Lung microvascular endothelial cell (primary cell): Measurements from ENCODE around the gene MARCHF3. TPM values are rescaled to one million over a fixed set of nuclear protein-coding genes. Genes with fewer than 3 reads are reported as not detected.

Experiments used
- DNase-seq, 2 donors: peaks; one replicate each; pipeline versions ENCODE4 v3.0.0 to v3.0.0-alpha.2; 2010; ENCODE audit warnings: low read depth in 2 of 2
- total RNA-seq: library from RNA; depleted of rRNA; stranded (reverse); fragments of >200 nt; gene quantifications from 2 replicates; pipeline ENCODE4 v1.2.1, GENCODE V29; 2014

MARCHF3 gene
- total RNA-seq, 1 donor from 2014 or later: 112 TPM

DNA sequence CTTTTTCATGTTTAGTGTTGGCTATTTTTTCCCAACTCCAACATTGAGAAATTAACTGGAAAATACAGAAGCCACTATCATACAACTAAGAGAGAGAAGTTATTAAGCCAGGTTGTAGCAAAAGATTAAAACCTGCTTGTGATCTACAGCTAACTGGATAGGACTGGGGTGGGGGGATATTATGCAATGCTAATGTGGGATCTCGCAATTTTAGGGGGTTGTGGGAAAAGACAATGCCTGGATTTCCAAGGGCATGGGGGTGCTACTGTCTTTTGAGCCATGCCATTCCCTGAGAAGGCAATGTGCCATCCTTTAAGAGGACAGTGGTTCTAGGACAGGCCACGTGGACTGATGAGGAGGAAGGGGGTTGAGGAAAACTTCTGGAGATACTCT is 46.5 kb downstream of the MARCHF3 start:
- no peak for DNase-seq

DNA sequence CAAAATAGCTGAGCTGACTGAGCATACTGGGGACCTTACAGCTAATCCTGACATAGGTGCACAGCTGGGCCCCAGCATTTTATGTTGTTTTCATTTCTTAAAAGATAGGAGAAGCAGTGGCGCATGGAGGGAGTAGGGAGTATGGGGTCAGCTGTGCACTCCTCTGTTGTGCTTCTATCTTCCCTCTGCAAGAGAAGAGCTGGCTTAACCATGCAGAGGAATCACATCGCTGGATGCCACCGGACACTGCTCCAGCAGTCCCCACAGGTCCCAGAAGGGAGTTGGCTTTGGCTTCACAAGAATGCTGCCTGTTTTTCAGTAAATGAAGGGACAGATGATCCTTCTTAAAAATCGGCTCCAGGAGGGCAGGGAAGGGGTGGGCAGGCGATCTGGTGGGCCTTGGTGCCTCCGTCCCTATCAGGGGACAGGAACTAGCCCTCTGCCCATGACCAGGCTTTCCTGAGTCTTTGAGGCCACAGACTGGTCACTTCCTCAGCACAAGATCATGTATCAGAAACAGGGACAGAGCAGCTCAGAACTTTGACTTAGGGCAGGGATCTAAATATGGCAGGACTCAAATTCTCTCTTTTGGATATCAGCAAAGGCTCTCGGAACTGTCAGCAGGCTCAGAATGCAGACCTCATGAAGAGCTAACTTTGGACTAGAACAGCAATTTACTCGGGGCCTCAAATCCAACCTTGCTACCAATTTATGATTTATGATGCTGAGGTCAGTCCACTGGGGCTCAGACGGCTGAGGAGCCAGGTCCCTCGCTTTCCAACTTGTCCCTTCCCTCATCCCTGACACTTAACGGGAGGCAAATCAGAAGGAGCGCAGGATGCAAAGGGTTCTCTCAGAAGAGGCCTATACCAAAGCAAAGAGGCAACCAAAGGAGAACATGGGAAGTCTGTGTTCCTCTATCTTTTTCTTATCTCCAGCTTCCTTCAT is 47.2 kb downstream of the MARCHF3 start:
- no peak for DNase-seq

DNA sequence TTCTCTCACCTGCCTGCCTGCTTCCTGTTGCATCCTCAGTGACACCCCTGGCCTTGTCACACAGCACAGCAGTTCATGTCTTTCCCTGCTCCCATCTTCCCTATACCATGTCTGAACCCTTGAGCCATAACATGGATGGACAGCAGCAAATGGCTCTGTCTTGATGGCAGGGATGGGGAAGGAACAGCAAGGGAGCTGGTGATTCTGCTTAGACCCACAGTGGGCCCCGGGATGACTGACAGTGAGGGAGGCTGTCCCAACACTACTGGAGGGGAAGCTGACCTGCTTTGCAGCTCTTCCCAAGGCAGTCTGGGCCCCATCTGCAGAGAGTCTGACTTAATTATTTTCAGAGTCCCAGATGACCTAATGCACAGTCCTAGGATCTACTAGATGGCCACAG is 48.2 kb downstream of the MARCHF3 start:
- DNase-seq: no peak

DNA sequence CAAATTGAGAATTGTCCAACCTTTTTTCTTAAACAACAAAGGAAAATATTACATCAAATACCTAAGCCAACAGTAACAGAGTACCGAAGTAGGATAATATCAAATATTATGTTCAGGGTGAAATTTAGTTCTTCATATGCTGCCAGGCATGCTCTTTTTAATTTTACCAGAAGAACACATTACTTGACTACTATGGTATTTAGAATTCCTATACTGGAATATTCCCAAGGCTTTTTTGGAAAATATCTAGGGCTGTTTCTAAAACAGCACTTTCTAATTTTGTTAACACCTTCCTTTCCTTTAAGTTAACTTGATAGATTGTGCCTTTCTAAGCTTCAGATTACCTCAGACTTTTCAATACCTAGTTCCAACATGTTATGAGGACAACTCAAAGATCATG is 48.7 kb downstream of the MARCHF3 start:
- no peak for DNase-seq

DNA sequence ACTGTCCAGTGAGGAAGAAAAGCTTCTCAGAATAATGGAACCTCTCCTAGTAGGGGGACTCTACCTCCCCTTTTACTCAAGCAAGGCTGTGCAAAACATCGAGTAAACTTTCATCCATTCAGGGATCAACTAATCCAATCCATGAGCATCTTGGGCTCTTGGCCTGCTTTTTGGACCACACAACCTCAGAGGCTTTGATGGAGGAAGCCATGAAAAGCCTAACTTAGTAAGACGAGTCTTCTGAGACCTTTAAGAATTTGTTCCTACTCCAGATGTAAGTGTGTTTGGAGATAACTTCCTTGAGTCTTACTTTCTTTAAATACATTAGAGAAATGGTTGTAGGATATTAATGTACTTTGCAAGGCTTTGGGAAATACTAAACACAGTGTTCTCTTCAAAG is 49.1 kb downstream of the MARCHF3 start:
- DNase-seq: no peak

DNA sequence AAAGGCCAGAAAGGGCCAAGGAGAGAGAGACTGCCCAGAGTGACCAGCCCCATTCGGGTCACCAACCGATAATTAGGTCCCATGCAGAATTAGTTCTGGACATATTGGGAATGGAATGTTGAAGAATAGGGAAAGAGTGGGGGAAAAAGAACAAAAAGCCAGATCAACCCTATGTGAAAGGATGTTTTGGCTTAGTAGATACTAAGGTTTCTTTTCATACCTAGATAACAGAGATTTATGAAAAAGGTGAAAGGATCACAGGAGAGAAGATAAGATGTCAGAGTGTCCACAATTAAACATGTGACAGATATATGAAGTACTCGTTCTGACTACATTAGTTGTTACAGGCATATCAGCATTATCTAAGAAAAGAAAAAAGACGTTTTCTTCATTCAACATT is 52.1 kb downstream of the MARCHF3 start:
- DNase-seq: no peak

DNA sequence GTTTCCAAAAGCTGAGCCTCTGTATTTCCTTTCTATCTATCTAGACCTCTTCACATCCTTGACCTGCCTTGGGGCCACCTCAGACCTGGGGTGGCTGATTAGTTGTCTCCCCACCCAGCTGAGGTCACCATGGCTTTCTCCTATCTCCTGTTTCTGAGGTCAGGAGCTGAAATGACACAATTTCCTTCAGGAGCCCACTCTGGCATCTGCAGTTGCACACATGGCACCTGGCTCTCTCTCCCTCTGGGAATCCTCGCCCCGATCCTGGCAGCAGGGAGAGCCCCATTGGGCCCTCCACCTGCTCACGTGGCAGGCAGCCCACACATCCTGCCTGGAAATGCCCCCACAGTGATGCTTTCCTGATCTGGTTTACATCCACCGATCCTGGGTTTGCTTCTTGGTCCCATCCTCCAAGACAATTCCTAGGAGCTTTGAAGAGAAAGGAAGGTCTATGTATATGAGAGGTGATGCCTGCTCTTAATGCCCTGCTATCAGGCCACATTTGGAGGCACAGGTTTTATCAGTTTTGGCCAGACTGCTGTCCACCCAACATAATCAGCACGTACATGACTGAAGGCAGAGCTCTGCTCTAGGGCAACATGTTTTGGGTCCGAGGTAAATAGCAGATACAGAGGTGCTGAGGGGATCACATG is 53.7 kb downstream of the MARCHF3 start:
- no peak for DNase-seq

DNA sequence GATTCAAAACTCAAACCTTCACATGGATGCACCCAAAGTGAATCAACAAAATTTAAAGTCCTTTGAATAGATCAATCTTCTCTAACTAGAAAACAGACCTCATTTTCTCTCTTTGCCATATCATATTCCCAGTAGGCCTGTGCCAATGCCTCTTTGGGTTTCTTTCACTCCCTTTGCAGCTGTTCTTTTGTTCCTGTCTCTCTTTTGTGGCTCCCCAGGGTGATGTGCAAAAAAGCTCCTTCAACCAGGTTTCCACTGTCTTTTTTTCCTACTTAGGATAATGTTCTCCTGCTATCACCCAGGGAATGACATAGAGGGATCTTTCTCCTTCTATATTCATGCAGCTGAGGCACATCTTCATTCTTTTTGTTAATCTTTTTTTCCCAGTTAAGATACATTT is 54.6 kb downstream of the MARCHF3 start:
- no peak for DNase-seq

DNA sequence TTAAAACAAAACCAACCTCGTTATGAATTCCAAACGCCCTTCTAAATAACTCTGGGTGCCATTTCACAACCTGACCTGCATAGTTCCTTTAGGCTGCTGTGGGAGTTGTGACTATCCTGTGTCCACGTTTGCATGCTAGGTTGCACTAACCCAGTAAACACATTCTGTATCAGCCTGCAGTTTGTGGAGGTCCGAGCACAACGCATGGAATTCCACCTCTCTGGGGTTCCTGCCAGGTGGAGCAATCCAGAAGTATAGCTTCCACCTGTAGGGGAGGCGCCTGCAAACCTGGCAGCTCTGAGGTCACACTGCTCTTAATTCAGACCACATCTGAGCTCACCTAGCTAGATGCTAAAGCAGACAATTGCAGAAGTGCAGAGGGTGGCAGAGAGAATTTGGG is 57.2 kb downstream of the MARCHF3 start:
- DNase-seq: no peak

DNA sequence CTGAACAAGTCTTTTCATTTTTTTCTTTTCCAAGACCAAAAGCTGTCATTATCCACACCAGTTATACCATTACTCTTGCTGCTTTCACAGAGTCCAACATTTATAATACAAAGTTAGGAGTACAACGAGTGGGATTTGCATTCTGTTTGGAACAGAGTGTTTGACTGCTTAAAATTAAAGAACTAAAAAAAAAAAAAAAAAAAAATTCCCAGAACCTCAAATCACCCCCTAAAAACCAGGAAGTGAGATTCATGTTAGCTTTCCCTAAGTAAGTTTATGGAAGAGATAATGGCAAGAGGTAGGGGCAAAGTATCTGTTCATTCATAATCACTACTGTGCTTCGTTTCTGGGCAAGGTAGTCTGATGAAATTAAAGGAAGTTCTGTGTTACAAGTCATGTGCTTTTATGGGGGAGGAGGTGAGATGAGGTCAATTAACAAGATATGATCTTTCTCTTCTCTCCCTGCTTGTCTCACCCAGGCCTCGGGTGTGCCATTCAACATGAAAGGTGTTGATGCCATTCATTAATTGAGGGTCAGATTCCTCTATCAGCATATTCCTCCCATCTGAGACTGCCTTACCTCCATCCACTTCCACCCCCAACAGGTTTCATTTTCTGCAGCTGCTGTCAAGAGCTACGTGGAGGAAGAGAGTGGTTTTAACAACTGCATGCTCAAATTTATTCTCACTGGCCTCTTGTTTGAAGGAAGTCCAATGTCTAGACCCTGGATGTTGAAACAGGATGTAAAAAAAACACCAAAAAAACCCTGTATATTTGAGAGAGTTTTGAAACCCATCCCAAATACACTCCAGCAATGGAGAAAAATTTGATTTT is 58.1 kb downstream of the MARCHF3 start:
- DNase-seq: peak; percentile 54 to 62

DNA sequence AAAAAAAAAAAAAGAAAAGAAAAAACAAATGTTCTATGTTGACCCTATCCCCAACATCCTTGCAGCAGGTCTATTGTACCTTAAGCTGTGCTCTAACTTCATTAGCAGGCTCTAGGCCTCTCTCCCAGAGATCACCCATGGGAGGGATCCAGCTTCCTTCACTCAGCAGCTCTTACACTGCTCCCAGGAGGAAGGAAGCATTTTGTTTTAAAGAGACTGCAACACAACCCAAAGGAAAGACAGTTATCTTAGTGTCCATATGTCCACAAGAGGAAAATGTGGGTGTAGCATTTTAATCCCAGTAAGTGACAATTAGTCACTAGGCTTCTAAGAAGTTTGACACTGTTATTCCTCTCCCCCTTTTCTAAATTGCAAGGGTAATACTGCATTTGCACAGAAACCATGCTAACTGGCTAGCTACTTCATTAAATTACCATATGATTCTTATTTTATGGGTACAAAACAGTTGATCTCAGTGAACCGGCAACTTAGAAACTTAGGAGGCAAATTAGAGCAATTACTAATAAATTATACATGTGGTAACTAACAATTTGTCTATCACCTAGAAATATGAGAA is 58.8 kb downstream of the MARCHF3 start:
- peak; percentile 26 to 32 for DNase-seq

DNA sequence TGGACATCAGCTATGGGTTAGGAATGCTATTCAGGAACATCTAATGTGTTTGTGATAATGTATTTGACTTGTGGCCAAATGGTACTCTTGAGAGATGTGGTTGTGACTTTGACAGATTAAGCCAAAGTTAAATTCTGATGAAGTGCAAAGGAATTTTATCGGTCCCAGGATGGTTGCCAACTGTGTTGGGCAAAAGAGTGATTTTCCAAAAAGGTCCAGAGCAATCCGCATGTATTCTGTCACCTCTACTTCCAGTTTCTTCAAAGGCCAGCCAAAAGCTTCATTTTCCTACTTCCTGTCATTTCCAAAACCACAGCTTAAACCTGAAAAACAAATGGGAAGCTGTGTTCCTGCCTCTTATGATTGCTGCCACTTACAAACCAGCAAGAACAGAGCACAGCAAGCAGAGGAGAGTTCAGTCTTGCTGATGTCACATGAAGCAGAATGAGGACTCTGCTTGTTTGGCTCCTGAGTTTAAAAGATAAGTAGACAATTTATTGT is 59.8 kb downstream of the MARCHF3 start:
- peak; percentile 77 to 98 for DNase-seq

DNA sequence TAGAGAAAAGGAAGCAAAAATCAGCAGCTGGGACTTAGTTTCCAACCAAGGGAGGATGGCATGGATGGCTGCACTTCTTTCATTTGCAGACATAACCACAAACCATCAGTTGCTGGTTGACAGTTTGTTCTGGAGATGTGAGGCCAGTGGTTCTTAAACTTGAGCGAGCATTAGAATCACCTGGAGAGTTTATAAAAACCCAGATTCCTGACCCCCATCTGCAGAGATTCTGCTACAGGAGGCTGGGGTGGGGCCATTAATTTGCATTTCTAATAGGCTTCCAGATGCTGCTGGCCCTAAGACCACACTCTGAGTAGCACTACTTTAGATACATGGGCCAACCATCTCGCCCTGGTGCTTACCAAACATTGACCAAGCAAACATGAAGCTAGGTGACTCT is 60.8 kb downstream of the MARCHF3 start:
- DNase-seq: no peak

DNA sequence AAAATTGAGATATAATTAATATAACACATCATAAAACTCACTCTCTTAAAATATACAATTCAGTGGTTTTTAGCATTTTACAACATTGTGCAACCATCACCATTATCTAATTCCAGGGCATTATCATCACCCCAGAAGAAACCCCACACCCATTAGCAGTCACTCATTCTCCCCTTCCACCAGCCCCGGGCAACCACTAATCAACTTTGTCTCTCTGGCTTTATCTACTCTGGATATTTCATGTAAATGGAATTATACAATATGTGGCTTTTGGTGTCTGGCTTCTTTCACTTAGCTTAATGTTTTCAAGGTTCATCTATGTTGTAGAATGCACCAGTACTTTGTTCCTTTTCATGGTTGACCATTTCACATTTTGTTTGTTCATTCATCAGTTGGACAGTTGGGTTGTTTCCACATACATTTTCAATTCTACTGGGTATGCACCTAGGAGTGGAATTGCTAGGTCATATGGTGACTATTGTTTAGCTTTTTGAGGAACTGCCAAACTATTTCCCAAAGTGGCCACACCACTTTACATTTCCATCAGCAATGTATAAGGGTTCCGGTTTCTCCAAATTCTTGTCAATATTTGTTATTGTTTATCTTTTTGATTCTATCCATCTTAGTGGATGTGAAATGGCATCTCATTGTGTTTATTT is 62.4 kb downstream of the MARCHF3 start:
- peak in 1 of 2 donors; percentile 32 for DNase-seq

DNA sequence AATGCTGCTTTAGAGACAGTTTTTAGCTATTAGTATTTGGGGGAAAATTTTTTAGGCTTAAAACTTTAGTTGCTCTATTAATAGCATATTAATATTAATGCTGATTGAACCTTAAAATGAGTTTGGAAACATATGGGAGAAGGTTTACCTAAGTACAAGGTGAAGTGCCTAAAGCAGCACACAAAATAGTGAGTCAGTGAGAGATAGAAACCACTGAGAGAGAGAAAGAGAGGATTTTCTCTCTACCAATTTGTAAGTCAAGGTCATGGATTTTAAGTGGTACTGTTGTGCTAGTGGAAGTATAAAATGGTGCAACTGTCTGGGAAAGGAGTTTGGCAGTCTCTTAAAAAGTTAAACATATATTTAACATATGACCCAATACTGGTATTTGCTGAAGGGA is 64.9 kb downstream of the MARCHF3 start:
- no peak for DNase-seq

DNA sequence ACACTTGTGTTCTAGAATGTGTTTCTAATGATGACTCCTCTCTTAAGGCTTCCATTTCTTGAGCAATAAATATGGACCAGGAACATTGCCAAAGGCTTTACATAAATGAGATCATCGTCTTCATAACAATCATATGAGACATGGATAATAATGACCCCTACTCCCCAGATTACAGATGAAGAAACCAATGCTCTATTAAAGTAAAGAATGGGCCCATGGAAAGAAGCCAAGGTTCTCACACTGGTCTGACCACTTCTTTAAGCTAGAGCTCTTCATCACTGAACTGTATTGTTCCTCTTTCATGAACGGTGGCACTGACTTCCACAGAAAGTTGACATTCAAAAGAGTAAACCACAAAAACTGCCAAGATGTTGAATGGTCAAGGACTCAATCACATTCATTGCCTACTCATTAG is 65.3 kb downstream of the MARCHF3 start:
- DNase-seq: peak in 1 of 2 donors; percentile 89

DNA sequence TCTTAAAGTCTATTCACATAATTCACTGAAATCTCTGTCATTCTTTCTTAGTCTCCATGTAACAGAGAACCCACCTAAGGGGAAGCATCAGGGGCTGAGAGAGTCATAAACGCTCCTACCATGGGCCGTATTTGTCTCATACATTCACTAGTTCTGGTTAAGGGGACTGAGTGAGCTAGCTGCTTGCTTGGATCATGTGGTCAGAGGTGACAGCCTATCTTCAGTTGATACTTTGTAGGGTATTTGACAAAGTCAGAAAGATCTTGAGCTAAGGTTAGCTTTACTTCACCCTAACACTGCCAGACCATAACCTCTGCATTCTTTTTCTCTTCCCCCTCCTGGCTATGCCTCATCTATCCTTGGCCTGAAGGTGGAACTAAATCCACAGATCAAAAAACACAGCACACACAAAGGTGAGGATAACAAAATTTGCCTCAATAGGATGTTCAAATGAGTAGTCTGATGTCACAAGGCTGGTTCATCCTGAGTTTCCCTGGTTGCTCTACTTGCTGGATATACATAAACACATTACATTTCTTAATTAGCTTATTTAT is 66.5 kb downstream of the MARCHF3 start:
- DNase-seq: no peak

DNA sequence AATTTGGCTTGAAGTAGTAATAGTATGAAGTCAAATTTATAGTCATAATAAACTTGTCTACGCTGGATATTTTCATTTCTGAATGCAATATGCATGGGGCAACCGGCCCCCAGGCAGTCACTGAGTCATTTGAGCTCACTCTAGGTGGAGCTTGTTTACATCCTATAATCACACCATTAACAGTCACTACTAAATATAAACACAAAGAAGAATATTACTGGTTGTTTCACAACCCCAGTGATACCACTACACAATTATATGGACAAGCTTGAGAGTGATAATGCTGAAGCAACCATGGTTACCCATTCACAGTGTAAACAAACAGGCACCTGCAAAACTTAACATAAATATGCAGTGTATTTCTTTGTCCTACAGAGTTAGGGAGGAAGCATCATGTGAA is 68.7 kb downstream of the MARCHF3 start:
- peak; percentile 60 to 83 for DNase-seq

DNA sequence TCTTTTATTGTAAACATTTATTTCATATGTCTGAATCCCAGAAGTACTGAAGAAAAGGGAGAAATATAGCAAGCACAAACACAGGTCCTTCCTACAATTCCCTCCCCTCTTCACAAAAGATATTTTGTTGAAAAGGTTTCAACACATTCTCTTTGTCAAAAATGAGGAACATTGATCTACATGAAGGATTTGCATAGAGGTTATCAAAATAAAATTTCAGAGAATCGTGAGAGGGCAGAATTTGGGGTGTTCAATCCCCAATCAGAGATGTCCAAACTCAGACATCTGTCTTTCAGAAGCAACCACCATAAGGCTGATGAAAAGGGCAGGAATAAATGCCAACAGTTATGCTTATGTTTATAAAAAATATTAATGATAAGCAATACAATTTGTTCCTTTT is 69.2 kb downstream of the MARCHF3 start:
- DNase-seq: no peak

DNA sequence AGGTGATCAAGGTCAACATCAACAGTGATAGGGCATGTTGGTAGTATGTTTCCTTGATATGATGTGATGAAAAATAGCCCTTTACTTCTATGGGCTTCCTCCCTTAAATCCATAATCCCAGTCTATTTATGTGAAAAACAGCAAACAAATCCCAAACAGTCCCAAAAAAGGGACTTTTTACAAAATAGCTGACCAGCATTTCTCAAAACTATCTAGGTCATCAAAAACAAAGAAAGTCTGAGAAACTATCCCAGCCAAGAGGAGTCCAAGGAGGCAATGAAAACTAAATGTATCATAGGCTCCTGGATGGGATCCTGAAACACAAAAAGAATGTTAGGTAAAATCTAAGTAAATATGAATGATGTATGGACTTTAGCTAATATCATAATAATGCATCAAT is 71.2 kb downstream of the MARCHF3 start:
- DNase-seq: no peak

DNA sequence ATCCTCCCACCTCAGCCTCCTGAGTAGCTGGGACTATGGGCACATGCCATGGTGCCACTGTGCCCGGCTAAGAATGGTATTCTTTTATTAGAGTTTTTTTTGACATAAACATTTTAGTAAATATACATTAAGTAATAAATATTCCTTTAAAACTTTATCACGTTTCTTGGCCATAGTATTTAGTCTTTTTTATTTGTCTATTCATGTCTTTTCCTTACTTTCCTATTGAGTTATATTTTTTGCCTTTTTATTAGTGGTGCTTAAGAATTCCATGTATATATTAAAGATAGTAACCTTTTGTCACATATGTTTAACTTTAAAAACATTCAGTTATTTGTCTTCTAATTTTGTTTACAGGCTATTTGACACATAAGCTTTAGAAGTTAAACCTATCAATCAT is 73.4 kb downstream of the MARCHF3 start:
- no peak for DNase-seq
